GM12874 (cell line): ENCODE measurements around the gene BBS9.

Source experiments
- TF ChIP-seq, protein P1 (sequence below): IDR thresholded peaks from 2 replicates; pipeline ENCODE4 v1.5.1; 2011; ENCODE audit warnings: low read depth, mild to moderate bottlenecking, control low read depth, low read length, moderate library complexity; ENCODE audit not compliant: insufficient read depth

Gene BBS9

DNA sequence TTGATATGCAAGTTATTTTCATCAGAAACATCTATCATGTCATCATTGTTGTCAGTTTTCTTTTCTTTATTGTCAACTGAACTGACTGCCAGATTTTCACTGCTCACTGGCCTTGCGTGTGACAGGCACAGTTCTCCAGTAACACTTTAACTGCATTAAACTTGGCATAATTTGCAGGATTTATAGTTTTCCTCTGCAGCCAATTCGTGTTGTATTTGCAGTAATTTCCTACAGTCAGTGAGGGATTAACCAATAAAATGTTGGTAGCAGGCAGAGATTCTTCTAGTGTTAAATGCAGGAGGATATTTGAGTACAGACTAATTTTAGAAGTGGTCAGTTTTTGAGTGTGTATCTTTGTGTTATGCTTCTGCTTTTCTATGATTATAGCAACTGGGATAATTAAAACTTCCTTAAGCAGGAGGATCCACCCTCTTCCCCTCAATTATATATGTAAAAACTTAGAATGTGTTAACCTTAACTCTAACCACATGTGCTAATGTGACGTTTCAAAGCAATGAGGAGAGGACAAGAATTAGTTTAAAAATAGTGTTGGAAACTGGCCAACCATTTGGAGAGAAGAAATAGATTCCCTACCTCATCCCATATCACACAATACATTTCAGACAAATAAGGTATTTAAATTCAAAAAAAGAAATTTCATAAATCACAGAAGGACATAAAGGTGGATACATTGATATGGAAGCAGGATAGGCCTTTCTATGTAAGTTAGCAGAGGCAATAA lies 410.5 kb downstream of the BBS9 start:
- TF ChIP-seq, protein P1, sequence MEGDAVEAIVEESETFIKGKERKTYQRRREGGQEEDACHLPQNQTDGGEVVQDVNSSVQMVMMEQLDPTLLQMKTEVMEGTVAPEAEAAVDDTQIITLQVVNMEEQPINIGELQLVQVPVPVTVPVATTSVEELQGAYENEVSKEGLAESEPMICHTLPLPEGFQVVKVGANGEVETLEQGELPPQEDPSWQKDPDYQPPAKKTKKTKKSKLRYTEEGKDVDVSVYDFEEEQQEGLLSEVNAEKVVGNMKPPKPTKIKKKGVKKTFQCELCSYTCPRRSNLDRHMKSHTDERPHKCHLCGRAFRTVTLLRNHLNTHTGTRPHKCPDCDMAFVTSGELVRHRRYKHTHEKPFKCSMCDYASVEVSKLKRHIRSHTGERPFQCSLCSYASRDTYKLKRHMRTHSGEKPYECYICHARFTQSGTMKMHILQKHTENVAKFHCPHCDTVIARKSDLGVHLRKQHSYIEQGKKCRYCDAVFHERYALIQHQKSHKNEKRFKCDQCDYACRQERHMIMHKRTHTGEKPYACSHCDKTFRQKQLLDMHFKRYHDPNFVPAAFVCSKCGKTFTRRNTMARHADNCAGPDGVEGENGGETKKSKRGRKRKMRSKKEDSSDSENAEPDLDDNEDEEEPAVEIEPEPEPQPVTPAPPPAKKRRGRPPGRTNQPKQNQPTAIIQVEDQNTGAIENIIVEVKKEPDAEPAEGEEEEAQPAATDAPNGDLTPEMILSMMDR, result no peak

GRCh38 chr7:33547880-33548279 lies 418.5 kb downstream of the BBS9 start:
- TF ChIP-seq, protein P1, result no peak

- TF ChIP-seq, protein P1, result no peak
Observed at GRCh38 chr7:33550363-33550762, 421.0 kb downstream of the BBS9 start.

DNA sequence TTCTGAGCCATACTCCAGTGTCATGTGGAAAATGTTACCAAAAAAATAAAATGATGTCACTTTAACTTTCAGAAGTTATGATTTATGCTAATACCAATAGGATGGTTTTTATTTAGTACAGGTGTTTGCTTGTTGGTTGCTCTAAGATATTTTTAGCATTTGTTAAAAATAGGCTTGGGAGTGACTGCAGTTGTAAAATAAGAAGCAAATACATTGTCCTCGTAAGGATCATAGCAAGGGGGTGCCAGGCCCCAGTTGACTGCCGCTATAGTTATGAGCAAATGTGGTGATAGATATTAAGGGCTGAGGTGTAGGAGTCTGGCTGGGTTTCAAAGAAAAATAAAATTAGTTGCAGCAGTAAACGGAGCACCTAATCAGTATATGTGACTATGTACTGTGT lies 421.6 kb downstream of the BBS9 start:
- TF ChIP-seq, protein P1, result no peak

- TF ChIP-seq, protein P1, result no peak
Observed at GRCh38 chr7:33554046-33554445, 424.7 kb downstream of the BBS9 start.

- TF ChIP-seq, protein P1, result no peak
Observed at GRCh38 chr7:33554576-33554975, 425.2 kb downstream of the BBS9 start.

DNA sequence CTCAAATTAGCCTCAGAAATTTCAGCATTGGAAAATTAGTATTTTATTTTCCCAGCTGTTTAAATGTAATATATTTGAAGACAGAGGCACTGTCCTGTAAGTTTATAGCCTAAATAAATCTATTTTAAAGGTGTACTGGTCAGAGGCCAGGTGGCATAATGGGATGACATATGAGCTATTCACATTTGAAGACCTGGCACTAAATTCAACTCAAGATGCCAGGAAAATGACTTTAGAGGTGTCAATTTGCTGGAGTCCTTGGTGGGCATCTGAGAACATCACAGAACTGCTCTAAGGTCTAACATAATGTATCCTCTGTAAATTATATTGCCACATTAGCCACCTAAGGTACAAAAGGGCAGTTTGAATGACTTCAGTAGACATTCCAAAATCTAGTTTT lies 427.1 kb downstream of the BBS9 start:
- TF ChIP-seq, protein P1, result no peak
